Pancreas (tissue), 10 donors: ENCODE data around the gene MYO7B. TPM values are rescaled to one million over a fixed set of nuclear protein-coding genes. Genes with fewer than 3 reads are reported as not detected.

Experiments used
- ATAC-seq, 4 donors: fragments of 200-7000 bp; cut with Tn5 transposase; one replicate each; pipeline versions ENCODE4 v1.8.0 to v1.9.1; 2020; ENCODE audit warnings: mild to moderate bottlenecking in 4 of 4, moderate library complexity in 4 of 4
- DNase-seq, 6 donors: peaks; one replicate each; pipeline ENCODE4 v3.0.0-alpha.2; 2020
- FAIRE-seq: peaks from 2 replicates; lab custom pipeline; 2012; peaks lifted over from hg19 to GRCh38; lab: Jason Lieb, UNC
- H3K27ac ChIP-seq, 4 donors: fragments of 200-600 bp; sonication (generic); 1 replicate in 3 of 4; 2 replicates in 1 of 4; pipeline versions ENCODE4 v1.5.0 to v1.8.0; 2020
- H3K27me3 ChIP-seq, 4 donors: fragments of 200-600 bp; one replicate each; pipeline ENCODE4 v1.8.0; 2021
- H3K36me3 ChIP-seq, 3 donors: fragments of 200-600 bp; sonication (generic) in 1 of 3; one replicate each; pipeline versions ENCODE4 v1.5.0 to v1.8.0; 2020 to 2021
- H3K4me1 ChIP-seq, 3 donors: fragments of 200-600 bp; one replicate each; pipeline ENCODE4 v1.8.0; 2021
- H3K4me3 ChIP-seq, 4 donors: fragments of 200-600 bp; sonication (generic) in 2 of 4; one replicate each; pipeline versions ENCODE4 v1.5.0 to v1.8.0; 2020 to 2021
- H3K9me3 ChIP-seq, 4 donors: fragments of 200-600 bp; one replicate each; pipeline ENCODE4 v1.8.0; 2021
- CTCF ChIP-seq, 4 donors: fragments of 200-600 bp; sonication (generic) in 3 of 4; IDR thresholded peaks; one replicate each; pipeline versions ENCODE4 v1.5.0 to v1.8.0; 2021; ENCODE audit warnings: antibody characterized with exemption in 4 of 4
- WGBS, 2 donors: extraction: QIAGEN DNeasy Blood & Tissue Kit; methylation state at CpG; one replicate each; pipeline ENCODE4 v1.1.7; 2013; 5-methylcytosine and 5-hydroxymethylcytosine counted together
- intact Hi-C, 3 donors: fragments of 100-400 bp; cut with DNase I; formaldehyde crosslinking; loops; one replicate each; pipeline versions ENCODE4 v1.11.1 to v1.14.2; 2022
- polyA plus RNA-seq, 2 donors: library from polyadenylated mRNA; stranded (reverse); fragments of 200-250 nt; gene quantifications; one replicate each; pipeline ENCODE4 v1.2.3, GENCODE V29; 2013
- total RNA-seq, 6 donors: library from RNA; stranded (reverse); fragmentation: NEBNext Ultra II Directional in 4 of 6; extraction: Animal tissue kit (Norgen Biotek cat#: 25700) in 4 of 6; gene quantifications; one replicate each; pipeline versions ENCODE4 v1.2.1 to v1.2.4, GENCODE V29; 2021 to 2023
- donor health status: healthy with polysubstance abuse.
- donor health status: DM: no; HTN: no; CAD: no; lungs with moderate emphysema.
- donor health status: DM: no; HTN: no; CAD: no.
- donor health status: control.
- donor health status: control.
- donor health status: Bipolar disorder and iron deficiency.
- donor health status: DM: yes; HTN: yes; CAD: no.
- donor health status: DM: no; HTN: no; CAD: no.
- donor health status: DM: no; HTN: no; CAD: no.
- donor health status: DM: yes; HTN: yes; CAD: no.

Gene MYO7B
- total and polyA plus RNA-seq, 8 donors, result 0.12 to 1.5 (median 0.83) TPM

- H3K9me3 ChIP-seq, result no peaks in the 10 kb centered on the region
- no peaks in the 10 kb centered on the region for H3K36me3 ChIP-seq
- no peak for TF ChIP-seq CTCF (IDR thresholded peaks at IDR 0.05)
- H3K27me3 ChIP-seq, result no peaks in the 10 kb centered on the region
- FAIRE-seq (no peak), DNase-seq (no peak), ATAC-seq (peak in 3 of 4 donors; percentile 45 to 48 (median 47))
- H3K4me3 ChIP-seq, result no peak overlapping the region
- H3K27ac ChIP-seq, result no peak overlapping the region
- intact Hi-C loops, result no loop called here
- peaks cover 0 to 5% (median 5%) of the 10 kb centered on the region in 3 donors for H3K4me1 ChIP-seq
These were observed 147.6 kb downstream of the MYO7B start for GRCh38 chr2:127683056-127683455.

GRCh38 chr2:127683757-127684156 lies 148.3 kb downstream of the MYO7B start:
- no peak for FAIRE-seq
- intact Hi-C loops, result no loop called here

GRCh38 chr2:127685410-127686080 lies 150.1 kb downstream of the MYO7B start:
- H3K36me3 ChIP-seq, result no peaks in the 10 kb centered on the region
- TF ChIP-seq CTCF (IDR thresholded peaks at IDR 0.05), result no peak
- no peak overlapping the region for H3K4me3 ChIP-seq
- intact Hi-C loops, result no loop called here
- ATAC-seq (no peak), FAIRE-seq (no peak), DNase-seq (no peak)
- no peaks in the 10 kb centered on the region for H3K27me3 ChIP-seq
- H3K9me3 ChIP-seq, result no peaks in the 10 kb centered on the region
- no peak overlapping the region for H3K27ac ChIP-seq
- H3K4me1 ChIP-seq, result peaks cover 0 to 5% (median 5%) of the 10 kb centered on the region in 3 donors
- 79% methylated on average over 8 of the region's 8 CpGs for WGBS, 2 donors

More at GRCh38 chr2:127683757-127684156, 148.3 kb downstream of the MYO7B start:
- no peaks in the 10 kb centered on the region for H3K36me3 ChIP-seq
- H3K27ac ChIP-seq, result no peak overlapping the region
- peak in 1 of 6 donors; percentile 11 for DNase-seq
- no peak for TF ChIP-seq CTCF (IDR thresholded peaks at IDR 0.05)
- ATAC-seq, result peak in 2 of 4 donors; percentile 36
- H3K27me3 ChIP-seq, result no peaks in the 10 kb centered on the region
- H3K9me3 ChIP-seq, result no peaks in the 10 kb centered on the region
- no peak overlapping the region for H3K4me3 ChIP-seq
- H3K4me1 ChIP-seq, result peaks cover 0 to 5% (median 5%) of the 10 kb centered on the region in 3 donors
- WGBS, 2 donors, result 76 to 77% methylated on average over 15 of the region's 15 CpGs

Other genes starting within 250 kb of the MYO7B start
- gene ERCC3, start 241.5 kb upstream of the MYO7B start, total RNA-seq, result 10 to 100 TPM; 12.9 to 22.3 (median 16.8) TPM
- 10 to 100 TPM; 18.7 to 33.0 TPM for gene ERCC3, start 241.5 kb upstream of the MYO7B start, polyA plus RNA-seq
- gene MAP3K2, start 147.7 kb upstream of the MYO7B start, total RNA-seq, result 10 to 100 TPM; 21.0 to 37.6 (median 24.6) TPM
- gene MAP3K2, start 147.7 kb upstream of the MYO7B start, polyA plus RNA-seq, result 1 to 10 TPM; 4.2 to 6.9 TPM
- under 1 TPM in 3 of 6 donors, not detected in 3; 0.26 to 0.86 (median 0.41) TPM for gene PROC, start 117.3 kb upstream of the MYO7B start, total RNA-seq
- gene PROC, start 117.3 kb upstream of the MYO7B start, polyA plus RNA-seq, result 1 to 10 TPM; 1.7 to 3.2 TPM
- gene IWS1, start 9.2 kb upstream of the MYO7B start, total RNA-seq, result 10 to 100 TPM in 5 of 6 donors, 1 to 10 TPM in 1; 9.7 to 20.3 (median 12.1) TPM
- gene IWS1, start 9.2 kb upstream of the MYO7B start, polyA plus RNA-seq, result 10 to 100 TPM; 16.0 to 22.3 TPM
- not detected for gene GPR17, start 110.5 kb downstream of the MYO7B start, total RNA-seq
- 1 to 10 TPM in 1 of 2 donors, under 1 TPM in 1; 0.35 to 1.9 TPM for gene GPR17, start 110.5 kb downstream of the MYO7B start, polyA plus RNA-seq
- 1 to 10 TPM; 2.2 to 8.3 (median 4.0) TPM for gene LIMS2, start 139.8 kb downstream of the MYO7B start, total RNA-seq
- gene LIMS2, start 139.8 kb downstream of the MYO7B start, polyA plus RNA-seq, result 100 to 1,000 TPM in 1 of 2 donors, 10 to 100 TPM in 1; 77.9 to 139 TPM
- 1 to 10 TPM; 2.7 to 5.7 (median 3.6) TPM for gene SFT2D3, start 165.8 kb downstream of the MYO7B start, total RNA-seq
- 1 to 10 TPM; 3.6 to 5.5 TPM for gene SFT2D3, start 165.8 kb downstream of the MYO7B start, polyA plus RNA-seq